MCF 10A (cell line): Measurements from ENCODE around the gene ADGRG2. TPM values are rescaled to one million over a fixed set of nuclear protein-coding genes. Genes with fewer than 3 reads are reported as not detected.

ENCODE experiments used
- BruUV-seq: library from RNA; stranded (reverse); fragments of 400-500 nt; replicated peaks from 2 replicates; lab custom pipeline; 2021; lab: Mats Ljungman, UMichigan
- CTCF ChIA-PET: fragments of 300-600 bp; sonication (Branson Sonifier 250); formaldehyde crosslinking; extraction: SDS; loops from one replicate; lab custom pipeline; 2021; ENCODE audit warnings: antibody characterized with exemption, inconsistent platforms; lab: Yijun Ruan, JAX
- POLR2A ChIA-PET: fragments of 300-600, 350-650 bp; sonication (Branson Sonifier 250); formaldehyde crosslinking; extraction: SDS; loops from one replicate; lab custom pipeline; 2020; ENCODE audit warnings: antibody characterized with exemption, inconsistent platforms; lab: Yijun Ruan, JAX
- DNase-seq: peaks from one replicate; pipeline ENCODE4 v3.0.0-alpha.2; 2018; ENCODE audit not compliant: unreplicated experiment
- H3K27ac Mint-ChIP-seq: one replicate; pipeline ENCODE4 v1.8.0; 2022; ENCODE audit warnings: mild to moderate bottlenecking, low read depth, mixed read lengths; ENCODE audit not compliant: unreplicated experiment
- H3K27me3 Mint-ChIP-seq: one replicate; pipeline ENCODE4 v1.8.0; 2022; ENCODE audit warnings: mixed read lengths; ENCODE audit not compliant: insufficient read depth, unreplicated experiment
- H3K36me3 Mint-ChIP-seq: one replicate; pipeline ENCODE4 v1.8.0; 2022; ENCODE audit warnings: mild to moderate bottlenecking, moderate library complexity, mixed read lengths; ENCODE audit not compliant: insufficient read depth, unreplicated experiment
- H3K4me1 Mint-ChIP-seq: one replicate; pipeline ENCODE4 v1.8.0; 2022; ENCODE audit warnings: mixed read lengths; ENCODE audit not compliant: insufficient read depth, unreplicated experiment
- H3K4me3 Mint-ChIP-seq: one replicate; pipeline ENCODE4 v1.8.0; 2022; ENCODE audit warnings: mild to moderate bottlenecking, moderate library complexity, mixed read lengths; ENCODE audit not compliant: unreplicated experiment
- H3K9me3 Mint-ChIP-seq: one replicate; pipeline ENCODE4 v1.8.0; 2022; ENCODE audit warnings: mixed read lengths; ENCODE audit not compliant: unreplicated experiment
- CTCF ChIP-seq: fragments of 200-600 bp; IDR thresholded peaks from one replicate; pipeline ENCODE4 v1.8.0; 2022; ENCODE audit warnings: antibody characterized with exemption, mild to moderate bottlenecking; ENCODE audit not compliant: unreplicated experiment
- intact Hi-C: fragments of 100-400 bp; cut with micrococcal nuclease; formaldehyde crosslinking; loops from 2 replicates; pipeline ENCODE4 v1.14.1; 2022
- total RNA-seq: library from RNA; stranded (reverse); gene quantifications from 2 replicates; pipeline ENCODE4 v1.2.3, GENCODE V29; 2022

Gene ADGRG2
- total RNA-seq, 1 experiment from 2014 or later: 6.4 TPM

- ChIA-PET POLR2A (interaction anchor here (1.3 kb wide), 1 partner anchor 12 kb away, joined by 3 read pairs; no protein-coding TSS in a partner anchor), CTCF (no interaction called here)
- H3K27me3 Mint-ChIP-seq: no peaks in the 10 kb centered on the region
These were observed 21.7 kb downstream of the ADGRG2 start for GRCh38 chrX:19100586-19100985.

GRCh38 chrX:19097553-19098283 is 24.6 kb downstream of the ADGRG2 start:
- Mint-ChIP-seq H3K36me3 (no peaks in the 10 kb centered on the region), H3K9me3 (peaks cover 11% of the 10 kb centered on the region), H3K4me1 (no peaks in the 10 kb centered on the region), H3K27ac (no peak overlapping the region), H3K4me3 (no peak overlapping the region), H3K27me3 (no peaks in the 10 kb centered on the region)
- intact Hi-C loops: loop anchor here (5.0 kb wide), 2 partner anchors 130 to 235 kb away; no protein-coding TSS in a partner anchor
- ChIA-PET CTCF (interaction anchor here (0.6 to 0.8 kb wide), 4 partner anchors 105 to 1269 kb away, joined by 3 read pairs; no protein-coding TSS in a partner anchor), POLR2A (no interaction called here)
- no peak for TF ChIP-seq CTCF
- no peak for DNase-seq
- no TSS peak for BruUV-seq

More at GRCh38 chrX:19100586-19100985, 21.7 kb downstream of the ADGRG2 start:
- H3K9me3 Mint-ChIP-seq: peaks cover 7% of the 10 kb centered on the region
- intact Hi-C loops: no loop called here
- DNase-seq: no peak
- no peak for TF ChIP-seq CTCF
- no TSS peak for BruUV-seq
- no peaks in the 10 kb centered on the region for H3K4me1 Mint-ChIP-seq
- no peaks in the 10 kb centered on the region for H3K36me3 Mint-ChIP-seq
- H3K27ac Mint-ChIP-seq: no peak overlapping the region
- H3K4me3 Mint-ChIP-seq: no peak overlapping the region

- no peak overlapping the region for H3K4me3 Mint-ChIP-seq
- no peaks in the 10 kb centered on the region for H3K36me3 Mint-ChIP-seq
- no peak overlapping the region for H3K27ac Mint-ChIP-seq
- POLR2A ChIA-PET: no interaction called here
- no peaks in the 10 kb centered on the region for H3K4me1 Mint-ChIP-seq
- H3K27me3 Mint-ChIP-seq: no peaks in the 10 kb centered on the region
- no TSS peak for BruUV-seq
- CTCF ChIA-PET: interaction anchor here (0.5 to 0.7 kb wide), 3 partner anchors 138 to 314 kb away, joined by 3 read pairs; no protein-coding TSS in a partner anchor
- intact Hi-C loops: loop anchor here (5.0 kb wide), 2 partner anchors 131 to 236 kb away; no protein-coding TSS in a partner anchor
- DNase-seq: no peak
- peaks cover 17% of the 10 kb centered on the region for H3K9me3 Mint-ChIP-seq
- no peak for TF ChIP-seq CTCF
These were observed 25.7 kb downstream of the ADGRG2 start for GRCh38 chrX:19096586-19096985.

- H3K27ac Mint-ChIP-seq: no peak overlapping the region
- H3K36me3 Mint-ChIP-seq: peaks cover 6% of the 10 kb centered on the region
- ChIA-PET CTCF (interaction anchor here (0.8 kb wide), 1 partner anchor 238 kb away, joined by 3 read pairs; no protein-coding TSS in a partner anchor), POLR2A (no interaction called here)
- peaks cover 36% of the 10 kb centered on the region for H3K9me3 Mint-ChIP-seq
- no peaks in the 10 kb centered on the region for H3K4me1 Mint-ChIP-seq
- no peak for DNase-seq
- H3K4me3 Mint-ChIP-seq: no peak overlapping the region
- TF ChIP-seq CTCF: no peak
- intact Hi-C loops: loop anchor here (5.0 kb wide), 2 partner anchors 133 to 238 kb away; no protein-coding TSS in a partner anchor
- BruUV-seq: no TSS peak
- no peaks in the 10 kb centered on the region for H3K27me3 Mint-ChIP-seq
These were observed 27.6 kb downstream of the ADGRG2 start for GRCh38 chrX:19094654-19095053.
